Measurements from ENCODE around the gene DOCK9. TPM values are rescaled to one million over a fixed set of nuclear protein-coding genes. Genes with fewer than 3 reads are reported as not detected.

DOCK9 gene
- total and polyA plus RNA-seq, 5 donors from 2014 or later = 4.4 to 75.0 (median 7.3) TPM

- no peaks in the 10 kb centered on the region for H3K4me1 ChIP-seq (ENCODE audit: control insufficient read depth, insufficient read depth, low read length, poor library complexity, severe bottlenecking)
- ATAC-seq (ENCODE audit: low read depth in 2 of 2) = no peak
- no peaks in the 10 kb centered on the region for H3K27me3 Mint-ChIP-seq
- H3K9me3 Mint-ChIP-seq = no peaks in the 10 kb centered on the region
- H3K4me3 ChIP-seq (ENCODE audit: low read depth, low read length) = no peak overlapping the region
- H3K4me3 Mint-ChIP-seq = no peak overlapping the region
- H3K36me3 ChIP-seq (ENCODE audit: control insufficient read depth, insufficient read depth, low read length) = no peaks in the 10 kb centered on the region
- DNase-seq = no peak
- H3K27me3 ChIP-seq (ENCODE audit: control insufficient read depth, insufficient read depth, low read length) = no peaks in the 10 kb centered on the region
- no peak overlapping the region for H3K27ac ChIP-seq (ENCODE audit: insufficient read depth, low read length, poor library complexity, severe bottlenecking)
- no peak overlapping the region for H3K27ac Mint-ChIP-seq
- H3K9me3 ChIP-seq (ENCODE audit: control insufficient read depth in 2 of 2, low read length in 2 of 2) = no peaks in the 10 kb centered on the region
- peaks cover 0 to 20% (median 10%) of the 10 kb centered on the region in 4 donors for H3K4me1 Mint-ChIP-seq
- no peaks in the 10 kb centered on the region for H3K36me3 Mint-ChIP-seq
These were observed 16.3 kb downstream of the DOCK9 start for GRCh38 chr13:98961503-98962105.

DNA sequence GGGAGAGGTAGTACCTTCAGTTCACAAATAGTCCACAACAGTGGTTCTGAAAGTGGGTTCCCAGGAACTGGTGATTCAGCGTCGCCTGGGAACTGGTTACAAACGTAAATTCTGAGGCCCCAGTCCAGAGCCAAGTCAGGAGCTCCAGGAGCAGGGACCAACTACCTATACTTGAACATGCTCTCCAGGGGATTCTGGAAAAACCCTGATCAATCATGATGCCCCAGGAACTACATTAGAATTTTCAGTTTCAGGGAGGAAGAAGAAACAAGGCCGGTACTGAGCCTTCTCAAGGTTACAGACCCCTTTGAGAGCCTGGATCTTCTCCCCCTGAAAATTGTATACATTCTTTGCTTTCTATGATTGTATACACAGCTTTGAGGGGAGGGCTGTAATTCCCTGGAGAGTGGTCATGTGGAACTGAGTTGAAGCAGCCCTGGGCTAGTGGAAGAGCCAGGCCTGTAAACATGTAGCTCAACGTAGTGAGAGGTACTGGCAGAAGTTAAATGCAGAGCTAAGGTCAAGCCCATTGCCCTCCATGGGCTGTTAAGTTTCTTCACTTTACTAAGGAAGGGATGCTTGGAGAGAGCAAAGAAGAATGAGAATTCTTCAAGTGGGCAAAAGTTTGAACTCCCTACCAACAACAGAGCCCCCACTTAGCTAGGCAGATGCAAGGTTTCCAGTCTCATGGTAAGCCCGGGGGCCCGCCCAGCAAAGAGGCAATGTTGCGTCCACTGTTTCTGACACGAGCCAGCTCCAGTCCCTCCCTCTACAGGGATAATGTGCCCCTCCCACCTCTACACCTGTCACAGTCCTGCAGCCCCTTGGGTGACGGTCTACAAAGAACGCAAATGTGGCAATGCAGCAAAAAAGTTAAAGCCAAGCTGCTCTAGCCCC is 17.0 kb downstream of the DOCK9 start:
- no peak overlapping the region for H3K27ac Mint-ChIP-seq
- ATAC-seq (ENCODE audit: low read depth in 2 of 2) (no peak), DNase-seq (no peak)
- Histone ChIP-seq H3K27ac (ENCODE audit: insufficient read depth, low read length, poor library complexity, severe bottlenecking) (no peak overlapping the region), H3K36me3 (ENCODE audit: control insufficient read depth, insufficient read depth, low read length) (no peaks in the 10 kb centered on the region), H3K4me3 (ENCODE audit: low read depth, low read length) (no peak overlapping the region), H3K4me1 (ENCODE audit: control insufficient read depth, insufficient read depth, low read length, poor library complexity, severe bottlenecking) (no peaks in the 10 kb centered on the region), H3K27me3 (ENCODE audit: control insufficient read depth, insufficient read depth, low read length) (no peaks in the 10 kb centered on the region), H3K9me3 (ENCODE audit: control insufficient read depth in 2 of 2, low read length in 2 of 2) (no peaks in the 10 kb centered on the region)
- H3K9me3 Mint-ChIP-seq = no peaks in the 10 kb centered on the region
- no peaks in the 10 kb centered on the region for H3K36me3 Mint-ChIP-seq
- no peaks in the 10 kb centered on the region for H3K27me3 Mint-ChIP-seq
- H3K4me3 Mint-ChIP-seq = no peak overlapping the region
- peaks cover 0 to 19% (median 8%) of the 10 kb centered on the region in 4 donors for H3K4me1 Mint-ChIP-seq

GRCh38 chr13:98959786-98960605 is 17.9 kb downstream of the DOCK9 start:
- peaks cover 0 to 13% (median 7%) of the 10 kb centered on the region in 4 donors for H3K4me1 Mint-ChIP-seq
- no peak overlapping the region for H3K4me3 Mint-ChIP-seq
- H3K27me3 Mint-ChIP-seq = no peaks in the 10 kb centered on the region
- Histone ChIP-seq H3K36me3 (ENCODE audit: control insufficient read depth, insufficient read depth, low read length) (no peaks in the 10 kb centered on the region), H3K4me1 (ENCODE audit: control insufficient read depth, insufficient read depth, low read length, poor library complexity, severe bottlenecking) (no peaks in the 10 kb centered on the region), H3K4me3 (ENCODE audit: low read depth, low read length) (no peak overlapping the region), H3K9me3 (ENCODE audit: control insufficient read depth in 2 of 2, low read length in 2 of 2) (no peaks in the 10 kb centered on the region), H3K27me3 (ENCODE audit: control insufficient read depth, insufficient read depth, low read length) (no peaks in the 10 kb centered on the region), H3K27ac (ENCODE audit: insufficient read depth, low read length, poor library complexity, severe bottlenecking) (no peak overlapping the region)
- H3K9me3 Mint-ChIP-seq = no peaks in the 10 kb centered on the region
- DNase-seq = no peak
- peak overlapping the region in 2 of 3 donors; percentile 18 to 40 for H3K27ac Mint-ChIP-seq
- ATAC-seq (ENCODE audit: low read depth in 2 of 2) = no peak
- H3K36me3 Mint-ChIP-seq = no peaks in the 10 kb centered on the region

DNA sequence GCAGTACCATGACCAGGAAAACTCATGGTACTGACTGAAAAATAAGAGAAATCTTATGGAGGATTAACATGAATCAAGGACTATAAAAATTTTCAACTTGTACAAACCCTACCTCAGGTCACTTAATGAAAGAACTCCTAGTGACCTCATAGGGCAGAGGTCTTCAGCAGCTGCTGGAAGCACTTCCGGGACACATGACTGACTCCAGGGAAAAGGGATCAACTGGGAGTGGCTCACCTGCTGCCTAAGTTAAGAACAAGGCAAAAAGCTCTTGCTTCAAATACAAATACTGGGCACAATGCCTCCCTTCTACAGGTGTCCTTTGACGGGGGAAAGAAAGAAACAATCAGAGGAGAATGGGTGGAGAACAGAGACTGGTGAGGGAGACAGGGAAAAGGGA is 18.6 kb downstream of the DOCK9 start:
- Mint-ChIP-seq H3K27ac (peak overlapping the region in 2 of 3 donors; percentile 18 to 54), H3K36me3 (no peaks in the 10 kb centered on the region), H3K27me3 (no peaks in the 10 kb centered on the region), H3K9me3 (no peaks in the 10 kb centered on the region), H3K4me3 (no peak overlapping the region), H3K4me1 (peaks cover 0 to 13% (median 7%) of the 10 kb centered on the region in 4 donors)
- no peak for DNase-seq
- H3K36me3 ChIP-seq (ENCODE audit: control insufficient read depth, insufficient read depth, low read length) = no peaks in the 10 kb centered on the region
- H3K4me3 ChIP-seq (ENCODE audit: low read depth, low read length) = no peak overlapping the region
- H3K27ac ChIP-seq (ENCODE audit: insufficient read depth, low read length, poor library complexity, severe bottlenecking) = no peak overlapping the region
- H3K4me1 ChIP-seq (ENCODE audit: control insufficient read depth, insufficient read depth, low read length, poor library complexity, severe bottlenecking) = no peaks in the 10 kb centered on the region
- no peaks in the 10 kb centered on the region for H3K27me3 ChIP-seq (ENCODE audit: control insufficient read depth, insufficient read depth, low read length)
- no peak for ATAC-seq (ENCODE audit: low read depth in 2 of 2)
- H3K9me3 ChIP-seq (ENCODE audit: control insufficient read depth in 2 of 2, low read length in 2 of 2) = no peaks in the 10 kb centered on the region

GRCh38 chr13:98958443-98958794 is 19.4 kb downstream of the DOCK9 start:
- no peaks in the 10 kb centered on the region for H3K4me1 ChIP-seq (ENCODE audit: control insufficient read depth, insufficient read depth, low read length, poor library complexity, severe bottlenecking)
- H3K27me3 ChIP-seq (ENCODE audit: control insufficient read depth, insufficient read depth, low read length) = no peaks in the 10 kb centered on the region
- H3K9me3 ChIP-seq (ENCODE audit: control insufficient read depth in 2 of 2, low read length in 2 of 2) = no peaks in the 10 kb centered on the region
- no peak overlapping the region for H3K4me3 ChIP-seq (ENCODE audit: low read depth, low read length)
- H3K27ac Mint-ChIP-seq = peak overlapping the region in 2 of 3 donors; percentile 54 to 65
- H3K4me1 Mint-ChIP-seq = peaks cover 0 to 13% (median 8%) of the 10 kb centered on the region in 4 donors
- no peak overlapping the region for H3K27ac ChIP-seq (ENCODE audit: insufficient read depth, low read length, poor library complexity, severe bottlenecking)
- H3K36me3 Mint-ChIP-seq = peaks cover 8% of the 10 kb centered on the region
- no peak for ATAC-seq (ENCODE audit: low read depth in 2 of 2)
- no peak for DNase-seq
- no peaks in the 10 kb centered on the region for H3K36me3 ChIP-seq (ENCODE audit: control insufficient read depth, insufficient read depth, low read length)
- no peaks in the 10 kb centered on the region for H3K9me3 Mint-ChIP-seq
- no peaks in the 10 kb centered on the region for H3K27me3 Mint-ChIP-seq
- H3K4me3 Mint-ChIP-seq = no peak overlapping the region

DNA sequence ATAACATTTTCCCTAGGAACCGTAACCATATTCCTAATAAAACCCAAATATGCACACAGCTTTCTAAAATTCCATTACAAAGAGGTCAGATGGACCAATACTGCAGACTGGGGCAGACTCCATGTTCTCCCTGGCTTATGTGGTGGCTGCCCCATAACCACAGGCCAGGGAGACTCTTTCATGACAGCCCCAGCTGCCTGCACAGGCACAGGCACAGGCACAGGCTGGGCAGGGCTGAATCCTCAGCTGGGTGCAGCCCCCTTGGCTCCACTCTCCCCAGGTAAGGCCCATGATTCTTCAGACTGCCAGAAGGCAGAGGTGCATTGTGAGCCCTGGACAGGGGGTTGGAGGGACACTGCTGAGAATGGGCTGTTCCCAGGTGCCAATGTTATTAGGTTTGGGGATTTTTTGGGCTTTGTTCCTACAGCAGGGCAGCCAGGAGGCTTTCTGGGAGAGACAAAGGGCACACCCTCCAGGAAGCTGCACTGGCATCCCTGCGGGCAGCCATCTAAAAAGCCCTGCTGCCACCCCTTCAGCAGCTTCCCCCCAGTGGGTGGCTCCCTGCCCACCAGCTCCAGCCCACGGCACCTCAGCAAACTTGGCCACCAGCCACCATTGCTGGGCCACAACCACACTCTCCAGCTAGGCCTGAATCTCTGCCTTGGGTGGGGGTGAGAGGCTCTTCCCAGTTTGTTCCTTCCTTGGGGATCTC is 20.0 kb downstream of the DOCK9 start:
- Mint-ChIP-seq H3K4me3 (no peak overlapping the region), H3K27ac (peak overlapping the region in 1 of 3 donors; percentile 65), H3K36me3 (peaks cover 13% of the 10 kb centered on the region), H3K27me3 (no peaks in the 10 kb centered on the region), H3K4me1 (peaks cover 0 to 13% (median 9%) of the 10 kb centered on the region in 4 donors), H3K9me3 (no peaks in the 10 kb centered on the region)
- no peak for DNase-seq
- H3K36me3 ChIP-seq (ENCODE audit: control insufficient read depth, insufficient read depth, low read length) = no peaks in the 10 kb centered on the region
- H3K9me3 ChIP-seq (ENCODE audit: control insufficient read depth in 2 of 2, low read length in 2 of 2) = no peaks in the 10 kb centered on the region
- no peak overlapping the region for H3K4me3 ChIP-seq (ENCODE audit: low read depth, low read length)
- no peaks in the 10 kb centered on the region for H3K27me3 ChIP-seq (ENCODE audit: control insufficient read depth, insufficient read depth, low read length)
- H3K4me1 ChIP-seq (ENCODE audit: control insufficient read depth, insufficient read depth, low read length, poor library complexity, severe bottlenecking) = no peaks in the 10 kb centered on the region
- H3K27ac ChIP-seq (ENCODE audit: insufficient read depth, low read length, poor library complexity, severe bottlenecking) = no peak overlapping the region
- no peak for ATAC-seq (ENCODE audit: low read depth in 2 of 2)

- H3K27ac ChIP-seq (ENCODE audit: insufficient read depth, low read length, poor library complexity, severe bottlenecking) = no peak overlapping the region
- Mint-ChIP-seq H3K27ac (no peak overlapping the region), H3K4me1 (peaks cover 4 to 16% (median 11%) of the 10 kb centered on the region in 4 donors), H3K9me3 (no peaks in the 10 kb centered on the region), H3K27me3 (no peaks in the 10 kb centered on the region), H3K36me3 (peaks cover 28% of the 10 kb centered on the region), H3K4me3 (no peak overlapping the region)
- ATAC-seq (ENCODE audit: low read depth in 2 of 2) (no peak), DNase-seq (no peak)
- no peak overlapping the region for H3K4me3 ChIP-seq (ENCODE audit: low read depth, low read length)
- no peaks in the 10 kb centered on the region for H3K27me3 ChIP-seq (ENCODE audit: control insufficient read depth, insufficient read depth, low read length)
- H3K9me3 ChIP-seq (ENCODE audit: control insufficient read depth in 2 of 2, low read length in 2 of 2) = no peaks in the 10 kb centered on the region
- H3K4me1 ChIP-seq (ENCODE audit: control insufficient read depth, insufficient read depth, low read length, poor library complexity, severe bottlenecking) = no peaks in the 10 kb centered on the region
- H3K36me3 ChIP-seq (ENCODE audit: control insufficient read depth, insufficient read depth, low read length) = no peaks in the 10 kb centered on the region
These were observed 22.5 kb downstream of the DOCK9 start for GRCh38 chr13:98955336-98955735.
